GM19240 (cell line): ENCODE data around the gene EXOC3.

Experiments used
- DNase-seq: peaks from one replicate; pipeline ENCODE4 v3.0.0; 2011; ENCODE audit warnings: low spot score; ENCODE audit not compliant: insufficient read length

Gene EXOC3

GRCh38 chr5:439181-439580 is 3.8 kb upstream of the EXOC3 start:
- no peak for DNase-seq

- no peak for DNase-seq
Measured at GRCh38 chr5:439636-440035, 3.3 kb upstream of the EXOC3 start.

GRCh38 chr5:440401-441201 is 2.4 kb upstream of the EXOC3 start:
- DNase-seq = no peak

- DNase-seq = no peak
Measured at GRCh38 chr5:441996-442334, 1.0 kb upstream of the EXOC3 start.

- peak; percentile 35 for DNase-seq
Measured at GRCh38 chr5:443239-444151, 519 bp downstream of the EXOC3 start.

- no peak for DNase-seq
Measured at GRCh38 chr5:444226-444625, 1.2 kb downstream of the EXOC3 start.

GRCh38 chr5:445591-445990 is 2.6 kb downstream of the EXOC3 start:
- no peak for DNase-seq

- no peak for DNase-seq
Measured at GRCh38 chr5:446066-446882, 3.3 kb downstream of the EXOC3 start.

GRCh38 chr5:446883-447263 is 3.9 kb downstream of the EXOC3 start:
- DNase-seq = no peak

- DNase-seq = no peak
Measured at GRCh38 chr5:447501-447900, 4.5 kb downstream of the EXOC3 start.

GRCh38 chr5:448061-448765 is 5.2 kb downstream of the EXOC3 start:
- DNase-seq = no peak

- DNase-seq = no peak
Measured at GRCh38 chr5:448766-449090, 5.8 kb downstream of the EXOC3 start.

- DNase-seq = no peak
Measured at GRCh38 chr5:449151-449550, 6.2 kb downstream of the EXOC3 start.

- no peak for DNase-seq
Measured at GRCh38 chr5:451587-452458, 8.8 kb downstream of the EXOC3 start.

GRCh38 chr5:452978-453710 is 10.2 kb downstream of the EXOC3 start:
- DNase-seq = no peak

GRCh38 chr5:453725-454481 is 10.9 kb downstream of the EXOC3 start:
- no peak for DNase-seq

GRCh38 chr5:454936-455335 is 12.0 kb downstream of the EXOC3 start:
- no peak for DNase-seq

- DNase-seq = no peak
Measured at GRCh38 chr5:455806-456205, 12.8 kb downstream of the EXOC3 start.
